22Rv1 (cell line): ENCODE measurements around the gene FAM200C.

Experiments used
- CTCF ChIP-seq: fragments of 450-650 bp; IDR thresholded peaks from 2 replicates; pipeline ENCODE4 v1.5.1; 2017; ENCODE audit warnings: mild to moderate bottlenecking
- ZFX ChIP-seq: fragments of 450-650 bp; IDR thresholded peaks from 2 replicates; pipeline ENCODE4 v1.6.1; 2017; ENCODE audit warnings: antibody characterized with exemption, borderline replicate concordance

GRCh38 chr5:160438316-160439204 is 38.7 kb upstream of the FAM200C start:
- TF ChIP-seq CTCF (peak; percentile 78), ZFX (no peak)
